Measurements from ENCODE around the gene MBD3L2B.
A peak's percentile ranks its signal among the peaks of the same experiment; 100 is the strongest.

The MBD3L2B gene

GRCh38 chr19:7007859-7008258, 13.4 kb downstream of the MBD3L2B start:
- TF ChIP-seq EZH2 (optimal IDR thresholded peaks at IDR 0.05; ENCODE audit: low read depth, low read length), result no peak
- no peak for TF ChIP-seq EZH2phosphoT487 (IDR thresholded peaks at IDR 0.05; ENCODE audit: low read length)
- no peak for TF ChIP-seq CTCF (IDR thresholded peaks at IDR 0.05; ENCODE audit: low read length)
- Histone ChIP-seq H3K27me3 (replicated peaks; ENCODE audit: insufficient read depth, low read length) (peaks cover 46% of the 10 kb centered on the region), H3K4me3 (ENCODE audit: low read length) (no peak overlapping the region), H3F3A (ENCODE audit: insufficient read depth, low read length) (no peaks in the 10 kb centered on the region), H3K4me2 (ENCODE audit: low read depth, low read length) (no peak overlapping the region), H3K27ac (ENCODE audit: low read length) (no peak overlapping the region), H3K9me3 (replicated peaks; ENCODE audit: insufficient read depth, low read length) (no peaks in the 10 kb centered on the region), H2AFZ (ENCODE audit: low read length) (no peak overlapping the region), H3K79me2 (ENCODE audit: low read length) (no peaks in the 10 kb centered on the region), H4K20me1 (ENCODE audit: insufficient read depth, low read length) (no peaks in the 10 kb centered on the region), H3K4me1 (ENCODE audit: low read length) (peaks cover 3% of the 10 kb centered on the region; the same call in 1 of the 2 replicates), H3K36me3 (replicated peaks; ENCODE audit: insufficient read depth, low read length) (no peaks in the 10 kb centered on the region), H3K9me2 (replicated peaks; ENCODE audit: insufficient read depth, low read length) (no peaks in the 10 kb centered on the region), H3K9ac (ENCODE audit: low read length) (no peak overlapping the region)
- DNase-seq, result no peak

GRCh38 chr19:7006135-7006704, 15.0 kb downstream of the MBD3L2B start:
- H2AFZ ChIP-seq (ENCODE audit: low read length), result peak overlapping the region; percentile 53
- H3K27ac ChIP-seq (ENCODE audit: low read length), result no peak overlapping the region
- TF ChIP-seq EZH2 (optimal IDR thresholded peaks at IDR 0.05; ENCODE audit: low read depth, low read length) (no peak), CTCF (IDR thresholded peaks at IDR 0.05; ENCODE audit: low read length) (no peak), EZH2phosphoT487 (IDR thresholded peaks at IDR 0.05; ENCODE audit: low read length) (no peak)
- H3K4me2 ChIP-seq (ENCODE audit: low read depth, low read length), result peak overlapping the region; percentile 7; the same call in 1 of the 2 replicates
- peaks cover 56% of the 10 kb centered on the region for H3K27me3 ChIP-seq (replicated peaks; ENCODE audit: insufficient read depth, low read length)
- no peak overlapping the region for H3K9ac ChIP-seq (ENCODE audit: low read length)
- no peak overlapping the region; the same call in 1 of the 2 replicates for H3K4me3 ChIP-seq (ENCODE audit: low read length)
- H3K79me2 ChIP-seq (ENCODE audit: low read length), result no peaks in the 10 kb centered on the region
- no peaks in the 10 kb centered on the region for H3F3A ChIP-seq (ENCODE audit: insufficient read depth, low read length)
- H3K36me3 ChIP-seq (replicated peaks; ENCODE audit: insufficient read depth, low read length), result no peaks in the 10 kb centered on the region
- peak; percentile 27 for DNase-seq
- no peaks in the 10 kb centered on the region for H3K9me3 ChIP-seq (replicated peaks; ENCODE audit: insufficient read depth, low read length)
- H3K9me2 ChIP-seq (replicated peaks; ENCODE audit: insufficient read depth, low read length), result no peaks in the 10 kb centered on the region
- H4K20me1 ChIP-seq (ENCODE audit: insufficient read depth, low read length), result no peaks in the 10 kb centered on the region
- peaks cover under 1% of the 10 kb centered on the region; the same call in 1 of the 2 replicates for H3K4me1 ChIP-seq (ENCODE audit: low read length)

DNA sequence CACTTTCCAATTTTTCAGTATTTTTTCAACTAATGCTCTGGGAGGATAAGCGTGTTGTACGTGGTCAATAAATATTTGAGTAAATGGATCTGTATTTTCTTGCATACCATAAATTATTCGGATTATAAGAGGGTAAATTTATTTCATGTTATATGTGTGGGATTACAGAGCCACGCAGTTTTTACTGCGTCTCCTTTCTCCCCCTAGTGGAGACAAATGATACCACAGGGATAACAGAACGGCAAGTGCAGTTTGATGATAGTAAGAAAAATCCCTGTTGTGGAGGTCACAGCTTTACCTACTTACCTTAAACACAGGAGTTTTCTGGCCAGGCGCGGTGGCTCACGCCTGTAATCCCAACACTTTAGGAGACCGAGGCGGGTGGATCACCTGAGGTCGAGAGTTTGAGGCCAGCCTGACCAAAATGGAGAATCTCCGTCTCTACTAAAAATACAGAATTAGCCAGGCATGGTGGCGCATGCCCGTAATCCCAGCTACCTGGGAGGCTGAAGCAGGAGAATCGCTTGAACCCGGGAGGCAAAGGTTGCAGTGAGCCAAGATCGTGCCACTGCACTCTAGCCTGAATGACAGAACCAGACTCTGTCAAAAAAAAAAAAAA, 16.8 kb downstream of the MBD3L2B start:
- Histone ChIP-seq H3K79me2 (ENCODE audit: low read length) (no peaks in the 10 kb centered on the region), H3K9me2 (replicated peaks; ENCODE audit: insufficient read depth, low read length) (no peaks in the 10 kb centered on the region), H3K9ac (ENCODE audit: low read length) (no peak overlapping the region), H3K27ac (ENCODE audit: low read length) (no peak overlapping the region), H3K9me3 (replicated peaks; ENCODE audit: insufficient read depth, low read length) (no peaks in the 10 kb centered on the region), H3K27me3 (replicated peaks; ENCODE audit: insufficient read depth, low read length) (peaks cover 63% of the 10 kb centered on the region), H3K36me3 (replicated peaks; ENCODE audit: insufficient read depth, low read length) (no peaks in the 10 kb centered on the region), H3K4me1 (ENCODE audit: low read length) (no peaks in the 10 kb centered on the region; the same call in 1 of the 2 replicates), H3K4me2 (ENCODE audit: low read depth, low read length) (no peak overlapping the region), H2AFZ (ENCODE audit: low read length) (no peak overlapping the region), H3K4me3 (ENCODE audit: low read length) (no peak overlapping the region), H3F3A (ENCODE audit: insufficient read depth, low read length) (no peaks in the 10 kb centered on the region), H4K20me1 (ENCODE audit: insufficient read depth, low read length) (no peaks in the 10 kb centered on the region)
- TF ChIP-seq CTCF (IDR thresholded peaks at IDR 0.05; ENCODE audit: low read length), result peak; percentile 90
- TF ChIP-seq EZH2 (optimal IDR thresholded peaks at IDR 0.05; ENCODE audit: low read depth, low read length), result no peak
- DNase-seq, result peak; percentile 68
